OCI-M2 (cell line): Measurements from ENCODE around the gene ARHGAP18.

ENCODE experiments used
- DNase-seq: peaks from one replicate; lab custom pipeline; 2025; ENCODE audit not compliant: unreplicated experiment; lab: John Stamatoyannopoulos, UW

The ARHGAP18 gene

DNA sequence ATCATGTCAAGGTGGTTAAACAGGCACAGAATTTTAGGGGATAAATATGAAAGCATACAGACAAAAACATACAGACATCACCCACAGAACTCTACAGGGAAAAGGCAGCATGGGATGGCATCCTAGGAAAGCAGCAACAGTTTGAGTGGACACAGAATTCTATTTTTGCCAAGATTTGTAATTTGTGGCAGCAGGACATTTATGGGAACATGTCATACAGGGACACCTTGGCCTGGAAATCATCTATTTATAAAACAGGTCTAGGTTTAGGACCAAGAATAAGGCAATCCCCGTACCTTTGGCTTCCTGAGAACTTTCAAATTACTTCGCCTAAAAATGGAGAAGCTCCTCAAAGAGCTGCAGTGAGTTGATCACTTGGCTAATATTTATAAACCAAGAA is 17.5 kb downstream of the ARHGAP18 start:
- DNase-seq, result no peak

DNA sequence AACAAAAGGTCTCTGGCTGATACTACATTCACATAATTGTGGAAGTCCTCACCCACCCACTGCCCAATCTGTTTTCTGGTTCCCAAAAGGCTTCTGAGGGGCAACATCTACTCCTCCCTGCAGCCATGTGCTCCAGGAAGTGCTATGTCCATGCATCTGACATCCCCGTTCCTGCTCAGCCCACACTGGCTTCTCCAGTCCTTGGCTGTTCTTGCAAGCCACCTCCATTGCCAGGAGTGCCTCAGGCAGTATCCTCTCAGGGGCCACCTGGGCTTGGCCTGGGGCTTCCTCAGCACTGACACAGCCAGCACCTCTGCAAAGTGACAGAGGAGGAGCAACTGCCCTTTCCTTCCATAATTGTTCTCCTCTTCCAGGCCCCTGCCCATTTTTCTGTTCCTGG is 18.3 kb downstream of the ARHGAP18 start:
- no peak for DNase-seq

DNA sequence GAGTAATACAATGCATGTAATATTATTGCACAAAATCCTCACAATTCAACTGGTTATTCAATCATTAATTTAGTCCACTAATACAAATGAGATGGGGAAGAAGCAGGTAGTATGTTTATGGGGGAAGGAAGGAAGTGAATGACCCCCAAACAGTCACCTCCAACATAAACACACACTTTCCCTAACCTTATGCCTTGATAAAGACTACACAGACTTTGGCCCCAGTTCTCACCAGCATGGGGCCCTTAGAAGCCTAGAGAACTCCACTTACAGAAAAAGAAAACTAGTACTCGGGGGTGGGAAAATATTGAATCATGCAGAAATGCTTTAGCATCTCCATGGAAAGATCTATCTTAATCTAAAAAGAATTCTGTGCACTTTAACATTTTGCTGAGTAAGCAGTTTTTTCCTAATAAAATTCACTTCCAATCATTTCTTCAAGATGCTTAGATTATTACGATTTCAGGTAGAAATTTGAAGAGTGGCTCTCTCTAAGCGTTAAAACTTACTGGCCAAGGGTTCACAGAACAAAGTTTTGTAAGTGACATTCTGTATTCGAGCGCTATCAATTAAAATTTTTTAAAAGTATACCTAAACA is 18.8 kb downstream of the ARHGAP18 start:
- DNase-seq, result no peak

- no peak for DNase-seq
Measured at GRCh38 chr6:129686941-129687627, 22.9 kb downstream of the ARHGAP18 start.

DNA sequence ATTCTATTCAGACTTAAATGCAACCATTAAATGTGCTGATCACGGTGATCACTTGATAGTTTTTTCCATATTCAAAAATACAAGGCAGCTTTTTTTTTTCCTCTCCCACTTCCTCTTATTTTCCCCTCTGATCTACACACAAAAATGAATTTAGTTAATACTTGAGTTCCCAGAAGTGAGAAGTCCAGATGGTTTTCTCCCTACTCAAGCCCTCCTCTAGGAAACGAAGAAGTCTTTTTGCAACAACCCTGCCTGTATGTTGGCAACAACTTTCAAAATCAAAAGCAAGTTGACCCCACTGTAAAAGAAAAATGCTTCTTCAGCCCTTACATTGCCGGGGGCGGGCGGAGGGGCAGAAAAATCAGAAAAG is 24.3 kb downstream of the ARHGAP18 start:
- no peak for DNase-seq

DNA sequence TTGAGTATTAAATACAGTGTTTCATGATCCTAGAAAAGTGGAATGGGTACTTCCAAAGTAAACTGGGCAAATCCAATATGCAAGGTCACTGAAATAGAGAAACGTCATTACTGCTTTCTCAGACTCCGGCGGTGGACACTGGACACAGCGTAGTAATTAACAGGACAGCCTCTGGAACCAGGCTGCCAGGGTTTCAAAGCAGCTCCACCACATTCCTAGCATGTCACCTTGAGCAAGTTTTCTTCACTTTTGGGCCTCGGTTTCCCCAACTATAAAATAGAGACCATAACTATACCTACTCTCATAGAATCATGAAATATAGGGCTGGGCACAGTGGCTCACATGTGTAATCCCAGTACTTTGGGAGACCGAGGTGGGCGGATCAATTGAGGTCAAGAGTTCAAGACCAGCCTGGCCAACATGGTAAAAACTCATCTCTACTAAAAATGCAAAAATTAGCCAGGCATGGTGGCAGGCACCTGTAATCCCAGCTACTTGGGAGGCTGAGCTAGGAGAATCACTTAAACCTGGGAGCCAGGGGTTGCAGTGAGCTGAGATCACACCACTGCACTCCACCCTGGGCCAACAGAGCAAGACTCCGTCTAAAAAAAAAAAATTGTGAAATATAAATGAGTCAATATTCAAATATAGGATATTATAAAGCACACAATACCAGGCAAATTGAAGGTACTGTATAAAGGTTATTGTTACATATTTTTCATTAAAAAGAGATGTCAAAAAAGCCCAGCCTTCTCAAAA is 24.9 kb downstream of the ARHGAP18 start:
- DNase-seq, result no peak

- no peak for DNase-seq
Measured at GRCh38 chr6:129684323-129684884, 25.6 kb downstream of the ARHGAP18 start.

DNA sequence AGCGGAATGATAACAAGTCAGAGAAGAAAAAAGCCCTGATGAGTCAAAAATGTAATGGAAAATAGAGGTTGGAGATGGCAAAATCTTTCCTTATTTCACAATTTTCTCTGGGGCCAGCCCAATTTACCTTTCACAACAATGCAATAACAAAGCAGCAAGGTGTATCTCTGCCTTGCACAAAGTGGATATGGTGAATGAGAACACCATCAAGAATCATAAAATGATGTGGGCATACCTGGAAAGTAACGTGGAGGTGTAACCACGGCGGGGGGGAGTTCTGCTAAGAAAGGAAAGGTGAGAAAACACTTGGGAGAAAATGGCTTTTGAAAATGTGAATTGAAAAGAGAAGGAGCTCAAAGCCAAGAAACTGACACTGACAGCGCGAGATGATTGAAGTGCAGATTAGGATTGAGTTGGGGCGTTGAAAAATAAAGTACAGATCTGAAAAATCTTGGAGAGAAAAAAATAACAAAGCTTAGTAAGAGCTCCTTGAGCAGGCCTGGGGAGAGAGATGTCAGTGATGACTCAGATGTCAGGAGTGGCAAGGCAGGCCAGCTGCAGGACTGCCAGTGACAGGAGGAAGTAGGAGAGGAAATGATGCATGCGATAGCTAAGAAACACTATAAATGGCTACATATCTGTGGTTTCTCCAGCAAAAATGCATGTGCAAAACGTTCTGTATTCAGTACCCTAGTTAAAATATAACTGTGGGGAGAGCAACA is 26.2 kb downstream of the ARHGAP18 start:
- DNase-seq, result peak; percentile 53

GRCh38 chr6:129681913-129682205 is 28.1 kb downstream of the ARHGAP18 start:
- no peak for DNase-seq

DNA sequence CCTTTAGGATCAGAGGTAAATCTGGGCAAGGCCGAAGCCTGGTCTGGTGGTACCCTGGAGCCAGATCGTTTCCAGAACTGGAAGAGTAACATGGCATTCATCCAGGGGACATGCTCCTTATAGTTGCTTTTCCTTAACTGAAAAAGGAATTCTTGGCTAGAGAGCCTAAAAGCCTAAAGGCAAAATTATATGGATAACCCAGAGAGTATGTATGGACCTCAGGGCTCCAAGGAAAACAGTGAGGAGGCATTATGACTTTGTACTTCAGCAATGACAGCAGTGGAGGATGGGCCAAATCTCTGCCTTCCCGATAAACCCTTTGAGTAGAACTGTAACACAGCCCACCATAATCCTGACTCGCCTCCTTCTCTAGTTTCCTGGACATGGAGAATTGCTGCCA is 29.3 kb downstream of the ARHGAP18 start:
- no peak for DNase-seq

GRCh38 chr6:129679758-129680157 is 30.2 kb downstream of the ARHGAP18 start:
- DNase-seq, result no peak

- DNase-seq, result no peak
Measured at GRCh38 chr6:129679275-129679674, 30.7 kb downstream of the ARHGAP18 start.

DNA sequence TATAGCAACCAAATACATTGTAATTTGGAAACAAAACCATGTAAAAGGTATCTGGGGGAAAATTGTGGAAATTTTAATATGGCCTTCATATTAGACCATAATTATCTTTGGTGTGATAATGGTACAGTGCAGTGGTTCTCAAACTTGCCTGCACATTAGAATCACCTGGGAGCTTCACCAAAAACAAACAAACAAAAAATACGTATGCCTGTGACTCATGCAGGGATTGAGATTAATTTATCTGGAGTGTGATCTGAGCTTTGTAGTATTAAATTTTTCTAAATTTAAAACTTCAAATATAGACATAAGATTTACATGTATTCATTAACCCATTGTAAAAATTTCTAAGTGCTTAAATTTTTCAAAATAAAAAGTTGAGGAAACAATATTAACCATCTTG is 31.5 kb downstream of the ARHGAP18 start:
- no peak for DNase-seq

GRCh38 chr6:129677620-129678325 is 32.2 kb downstream of the ARHGAP18 start:
- DNase-seq, result no peak

DNA sequence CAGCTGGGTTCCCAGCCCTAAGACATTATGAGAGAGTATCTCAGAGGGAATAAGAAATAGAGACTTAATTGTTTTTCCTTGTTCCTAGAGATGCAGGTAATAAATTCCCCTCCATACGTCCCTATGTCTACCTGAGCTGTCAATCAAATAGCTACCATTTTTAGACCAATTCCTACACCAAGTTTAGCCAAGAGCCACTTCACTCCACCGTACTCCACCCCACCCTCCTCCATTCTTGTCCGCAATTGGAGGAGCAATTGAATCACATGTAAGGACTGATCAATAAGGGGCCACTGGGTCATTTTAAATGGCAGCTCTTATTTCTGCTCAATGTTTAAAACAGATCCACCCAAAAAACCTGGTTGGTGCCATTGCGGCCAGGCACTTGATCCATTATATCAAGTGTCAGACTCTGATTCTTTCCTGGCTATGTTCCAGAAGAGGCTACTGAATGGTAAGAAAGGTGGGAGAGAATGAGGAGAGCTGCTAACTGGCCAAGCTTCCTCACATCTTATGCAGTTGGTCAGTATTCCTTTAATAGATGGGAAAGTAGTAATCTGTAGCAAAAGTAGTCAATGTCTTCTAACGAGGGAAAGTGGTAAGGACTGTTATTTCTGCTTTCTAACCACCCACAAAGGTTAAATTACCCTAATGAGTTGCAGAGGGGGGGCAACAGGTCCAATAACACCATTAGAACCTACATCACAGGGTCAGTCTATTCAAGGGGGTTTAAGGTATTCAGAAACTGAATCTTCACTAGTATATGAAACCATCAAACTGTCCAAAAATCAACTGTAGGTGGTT is 34.1 kb downstream of the ARHGAP18 start:
- no peak for DNase-seq

- DNase-seq, result no peak
Measured at GRCh38 chr6:129673748-129674147, 36.2 kb downstream of the ARHGAP18 start.

- DNase-seq, result no peak
Measured at GRCh38 chr6:129672881-129673631, 36.9 kb downstream of the ARHGAP18 start.

DNA sequence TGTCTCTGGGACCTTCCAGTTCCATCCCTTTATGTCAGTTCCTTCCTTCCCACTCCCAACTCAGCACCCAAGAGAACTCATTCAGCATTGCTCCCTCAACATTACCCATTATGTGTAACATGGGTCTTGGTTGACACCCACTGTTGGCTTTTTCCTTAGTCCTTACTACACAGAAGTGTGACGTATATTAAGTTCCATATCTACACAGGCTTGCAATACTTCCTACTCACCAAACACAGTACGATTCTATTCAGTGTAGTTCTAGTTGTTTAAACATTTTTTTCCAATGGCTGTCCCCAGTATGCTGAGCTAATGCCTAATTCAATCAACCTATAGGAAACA is 37.7 kb downstream of the ARHGAP18 start:
- no peak for DNase-seq
